Measurements from ENCODE around the gene ZNF608. TPM values are rescaled to one million over a fixed set of nuclear protein-coding genes. Genes with fewer than 3 reads are reported as not detected.

ZNF608 gene
- total RNA-seq, 1 experiment from 2014 or later = 0.95 TPM

GRCh38 chr5:124703995-124704394 is 42.4 kb downstream of the ZNF608 start:
- no peak for ATAC-seq
- Histone ChIP-seq H3K9ac (ENCODE audit: low read length) (no peak overlapping the region), H2AFZ (ENCODE audit: low read length) (no peak overlapping the region), H3K4me2 (ENCODE audit: low read length) (no peak overlapping the region), H3F3A (ENCODE audit: low read length, unreplicated experiment) (no peaks in the 10 kb centered on the region), H3K9me3 (ENCODE audit: low read length) (no peaks in the 10 kb centered on the region), H3K9me2 (replicated peaks; ENCODE audit: low read length) (no peaks in the 10 kb centered on the region), H3K79me2 (ENCODE audit: low read length) (no peaks in the 10 kb centered on the region), H3K27me3 (ENCODE audit: low read length) (no peaks in the 10 kb centered on the region), H3K27ac (ENCODE audit: low read length) (no peak overlapping the region), H3K4me3 (ENCODE audit: low read length) (no peak overlapping the region), H3K36me3 (ENCODE audit: low read depth, low read length) (no peaks in the 10 kb centered on the region), H3K4me1 (ENCODE audit: insufficient read depth, low read length) (no peaks in the 10 kb centered on the region), H4K20me1 (ENCODE audit: low read length) (no peaks in the 10 kb centered on the region)
- BruUV-seq (replicated peaks) = no TSS peak
- intact Hi-C loops (cut with micrococcal nuclease) = no loop called here
- ChIA-PET POLR2A (ENCODE audit: unreplicated experiment) (no interaction called here), CTCF (no interaction called here)
- no peak for TF ChIP-seq EZH2phosphoT487 (IDR thresholded peaks at IDR 0.05; ENCODE audit: borderline replicate concordance, low read length)
- TF ChIP-seq EZH2 (IDR thresholded peaks at IDR 0.05; ENCODE audit: low read length, unreplicated experiment) = no peak
- TF ChIP-seq CTCF (conservative IDR thresholded peaks at IDR 0.05; ENCODE audit: low read depth, low read length) = no peak
- DNase-seq = no peak

DNA sequence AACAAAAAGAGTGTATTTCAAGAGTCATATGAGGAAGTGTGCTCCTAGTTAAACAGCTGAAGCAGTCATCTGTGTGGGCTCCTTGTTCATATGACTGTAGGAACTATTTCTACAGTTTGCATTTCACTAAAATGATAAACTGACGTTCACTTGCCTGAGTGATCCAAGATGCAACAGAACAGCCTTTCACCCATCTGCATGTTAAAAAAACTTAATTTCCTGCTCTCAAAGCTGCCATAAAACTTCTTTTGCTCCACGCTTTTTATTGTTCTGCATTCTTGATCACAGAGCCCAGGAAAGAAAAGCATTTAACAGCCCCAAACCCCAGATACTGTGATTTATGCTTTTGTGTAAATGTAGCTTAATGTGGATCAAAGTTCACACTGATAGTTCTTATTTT is 43.9 kb downstream of the ZNF608 start:
- no peak overlapping the region for H3K9ac ChIP-seq (ENCODE audit: low read length)
- ATAC-seq (no peak), DNase-seq (no peak)
- no peaks in the 10 kb centered on the region for H3K4me1 ChIP-seq (ENCODE audit: insufficient read depth, low read length)
- TF ChIP-seq EZH2 (IDR thresholded peaks at IDR 0.05; ENCODE audit: low read length, unreplicated experiment) = no peak
- TF ChIP-seq CTCF (conservative IDR thresholded peaks at IDR 0.05; ENCODE audit: low read depth, low read length) = no peak
- no peak for TF ChIP-seq EZH2phosphoT487 (IDR thresholded peaks at IDR 0.05; ENCODE audit: borderline replicate concordance, low read length)
- intact Hi-C loops (cut with micrococcal nuclease) = no loop called here
- H3K27me3 ChIP-seq (ENCODE audit: low read length) = no peaks in the 10 kb centered on the region
- no TSS peak for BruUV-seq (replicated peaks)
- H3K4me3 ChIP-seq (ENCODE audit: low read length) = no peak overlapping the region
- H3F3A ChIP-seq (ENCODE audit: low read length, unreplicated experiment) = no peaks in the 10 kb centered on the region
- no peaks in the 10 kb centered on the region for H3K79me2 ChIP-seq (ENCODE audit: low read length)
- no peaks in the 10 kb centered on the region for H3K9me3 ChIP-seq (ENCODE audit: low read length)
- no peak overlapping the region for H2AFZ ChIP-seq (ENCODE audit: low read length)
- H3K27ac ChIP-seq (ENCODE audit: low read length) = no peak overlapping the region
- H3K9me2 ChIP-seq (replicated peaks; ENCODE audit: low read length) = no peaks in the 10 kb centered on the region
- H3K4me2 ChIP-seq (ENCODE audit: low read length) = no peak overlapping the region
- POLR2A ChIA-PET (ENCODE audit: unreplicated experiment) = no interaction called here
- H3K36me3 ChIP-seq (ENCODE audit: low read depth, low read length) = no peaks in the 10 kb centered on the region
- CTCF ChIA-PET = no interaction called here
- H4K20me1 ChIP-seq (ENCODE audit: low read length) = no peaks in the 10 kb centered on the region

DNA sequence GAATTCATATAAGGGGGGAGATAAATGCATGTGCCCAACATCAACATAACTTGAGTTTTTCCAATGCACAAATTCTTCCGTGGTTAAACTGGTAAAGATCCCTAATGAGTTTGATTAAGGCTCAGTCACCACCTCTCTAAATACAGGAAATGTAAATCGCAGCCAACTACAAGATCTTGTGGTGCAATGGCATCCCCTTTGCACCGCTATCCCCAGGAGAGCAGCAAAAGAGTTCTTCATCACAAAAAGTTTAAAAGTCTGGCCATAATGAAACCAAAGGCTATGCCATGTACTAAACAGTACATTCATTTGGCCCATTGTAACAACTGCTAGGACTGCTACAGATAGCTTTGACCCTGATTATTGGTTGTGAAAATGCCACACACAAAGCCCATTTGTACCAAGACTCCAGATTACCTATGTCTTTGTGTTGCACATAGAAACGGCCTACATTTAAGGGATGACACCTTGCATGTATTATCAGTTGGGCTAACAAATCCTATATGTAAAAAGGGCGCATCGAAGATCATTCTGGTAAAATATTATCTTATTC is 44.5 kb downstream of the ZNF608 start:
- H2AFZ ChIP-seq (ENCODE audit: low read length) = no peak overlapping the region
- no peaks in the 10 kb centered on the region for H3K79me2 ChIP-seq (ENCODE audit: low read length)
- ChIA-PET POLR2A (ENCODE audit: unreplicated experiment) (no interaction called here), CTCF (no interaction called here)
- ATAC-seq (no peak), DNase-seq (no peak)
- H3K4me1 ChIP-seq (ENCODE audit: insufficient read depth, low read length) = no peaks in the 10 kb centered on the region
- no peaks in the 10 kb centered on the region for H3K9me2 ChIP-seq (replicated peaks; ENCODE audit: low read length)
- no peak overlapping the region for H3K27ac ChIP-seq (ENCODE audit: low read length)
- no peaks in the 10 kb centered on the region for H3K27me3 ChIP-seq (ENCODE audit: low read length)
- BruUV-seq (replicated peaks) = no TSS peak
- no peak overlapping the region for H3K9ac ChIP-seq (ENCODE audit: low read length)
- intact Hi-C loops (cut with micrococcal nuclease) = no loop called here
- H3K9me3 ChIP-seq (ENCODE audit: low read length) = no peaks in the 10 kb centered on the region
- no peak for TF ChIP-seq EZH2 (IDR thresholded peaks at IDR 0.05; ENCODE audit: low read length, unreplicated experiment)
- TF ChIP-seq EZH2phosphoT487 (IDR thresholded peaks at IDR 0.05; ENCODE audit: borderline replicate concordance, low read length) = no peak
- TF ChIP-seq CTCF (conservative IDR thresholded peaks at IDR 0.05; ENCODE audit: low read depth, low read length) = no peak
- no peak overlapping the region for H3K4me2 ChIP-seq (ENCODE audit: low read length)
- no peak overlapping the region for H3K4me3 ChIP-seq (ENCODE audit: low read length)
- no peaks in the 10 kb centered on the region for H4K20me1 ChIP-seq (ENCODE audit: low read length)
- no peaks in the 10 kb centered on the region for H3F3A ChIP-seq (ENCODE audit: low read length, unreplicated experiment)
- H3K36me3 ChIP-seq (ENCODE audit: low read depth, low read length) = no peaks in the 10 kb centered on the region

Measured in PC-3 (cell line).